H1 (cell line): Measurements from ENCODE around the gene SLC1A3. TPM values are rescaled to one million over a fixed set of nuclear protein-coding genes. Genes with fewer than 3 reads are reported as not detected.

Experiments
- CTCF ChIA-PET: fragments of 300-600 bp; sonication (Branson Sonifier 250); formaldehyde crosslinking; loops from one replicate; lab custom pipeline; 2021; ENCODE audit not compliant: partially characterized antibody; lab: Charles Lee
- POLR2A ChIA-PET: fragments of 300-600 bp; sonication (Branson Sonifier 250); formaldehyde crosslinking; loops from one replicate; lab custom pipeline; 2021; ENCODE audit warnings: inconsistent platforms; ENCODE audit not compliant: partially characterized antibody; lab: Charles Lee
- DNase-seq, 2 experiments: peaks; one replicate each; pipeline versions ENCODE4 v3.0.0 to v3.0.0-alpha.2; 2010 to 2022; ENCODE audit warnings: low spot score in 2 of 2, low read depth in 1 of 2, mixed read lengths in 1 of 2
- FAIRE-seq: peaks from 2 replicates; lab custom pipeline; 2011; peaks lifted over from hg19 to GRCh38; lab: Jason Lieb, UNC
- H2AFZ ChIP-seq: 2 replicates; pipeline ENCODE4 v1.8.1; 2012; ENCODE audit warnings: low read length, inconsistent platforms
- H2AK5ac ChIP-seq: 2 replicates; pipeline ENCODE4 v1.6.1; 2013; ENCODE audit warnings: low read depth, low read length
- H2BK120ac ChIP-seq: replicated peaks from 2 replicates; pipeline ENCODE3; 2013; ENCODE audit warnings: low read depth, low read length, inconsistent platforms
- H2BK12ac ChIP-seq: 2 replicates; pipeline ENCODE4 v1.6.1; 2013; ENCODE audit warnings: low read depth, low read length
- H2BK15ac ChIP-seq: 2 replicates; pipeline ENCODE4 v1.6.1; 2013; ENCODE audit warnings: low read length
- H2BK20ac ChIP-seq: 2 replicates; pipeline ENCODE4 v1.6.1; 2013; ENCODE audit warnings: low read length
- H2BK5ac ChIP-seq: 2 replicates; pipeline ENCODE4 v1.6.1; 2013; ENCODE audit warnings: low read depth, low read length
- H3K14ac ChIP-seq: 2 replicates; pipeline ENCODE4 v1.6.1; 2013; ENCODE audit warnings: inconsistent platforms; ENCODE audit not compliant: insufficient read length
- H3K18ac ChIP-seq: 2 replicates; pipeline ENCODE4 v1.6.1; 2013; ENCODE audit warnings: low read length; ENCODE audit errors: extremely low read depth
- H3K23ac ChIP-seq: 2 replicates; pipeline ENCODE4 v1.6.1; 2013; ENCODE audit warnings: inconsistent platforms; ENCODE audit not compliant: insufficient read length
- H3K23me2 ChIP-seq: 2 replicates; pipeline ENCODE4 v1.6.1; 2013; ENCODE audit warnings: low read depth, low read length
- H3K27ac ChIP-seq: 2 replicates; pipeline ENCODE4 v1.6.1; 2011; ENCODE audit warnings: low read depth, low read length, inconsistent platforms
- H3K27me3 ChIP-seq, 4 experiments: replicated peaks in 1 of 4; 1 replicate in 1 of 4; 2 replicates in 3 of 4; pipeline versions ENCODE4 v1.6.1 to v1.8.1; 2011 to 2013; ENCODE audit warnings: low read length in 3 of 4, mild to moderate bottlenecking in 3 of 4, inconsistent platforms in 2 of 4, mixed read lengths in 2 of 4, moderate library complexity in 1 of 4; ENCODE audit not compliant: control insufficient read depth in 3 of 4, insufficient read depth in 3 of 4; ENCODE audit errors: extremely low read depth in 1 of 4
- H3K36me3 ChIP-seq, 4 experiments: 2 replicates each; pipeline versions ENCODE4 v1.6.1 to v1.8.1; 2011 to 2013; ENCODE audit warnings: mild to moderate bottlenecking in 4 of 4, low read length in 3 of 4, moderate library complexity in 2 of 4, control low read depth in 1 of 4, inconsistent platforms in 1 of 4; ENCODE audit not compliant: insufficient read depth in 4 of 4, control insufficient read depth in 2 of 4
- H3K4ac ChIP-seq: replicated peaks from 2 replicates; pipeline ENCODE3; 2013; ENCODE audit warnings: low read length, low read depth, mixed read lengths, inconsistent platforms; ENCODE audit not compliant: insufficient read length
- H3K4me1 ChIP-seq, 4 experiments: replicated peaks in 1 of 4; 1 replicate in 1 of 4; 2 replicates in 3 of 4; pipeline versions ENCODE4 v1.6.1 to v1.8.1; 2011 to 2013; ENCODE audit warnings: low read length in 3 of 4, inconsistent platforms in 2 of 4, mixed read lengths in 1 of 4; ENCODE audit not compliant: insufficient read depth in 4 of 4, control insufficient read depth in 3 of 4
- H3K4me2 ChIP-seq, 2 experiments: 2 replicates each; pipeline versions ENCODE4 v1.6.1 to v1.8.1; 2011 to 2013; ENCODE audit warnings: low read depth in 2 of 2, low read length in 2 of 2, control low read depth in 1 of 2, inconsistent platforms in 1 of 2, mild to moderate bottlenecking in 1 of 2; ENCODE audit not compliant: insufficient read depth in 1 of 2
- H3K4me3 ChIP-seq, 4 experiments: fragments of 200-600, 300-600 bp in 1 of 4; sonication (generic), shearing (Covaris generic), sonication (Bioruptor Twin) in 1 of 4; 2 replicates each; pipeline versions ENCODE4 v1.5.1 to v1.8.1; 2011 to 2016; ENCODE audit warnings: low read length in 4 of 4, low read depth in 3 of 4, control low read depth in 2 of 4, inconsistent platforms in 2 of 4, mild to moderate bottlenecking in 2 of 4, mixed read lengths in 1 of 4, moderate library complexity in 1 of 4; ENCODE audit not compliant: insufficient read depth in 2 of 4; ENCODE audit errors: extremely low read depth in 1 of 4
- H3K56ac ChIP-seq: replicated peaks from 2 replicates; pipeline ENCODE3; 2013; ENCODE audit warnings: low read depth, mild to moderate bottlenecking, mixed read lengths, low read length, inconsistent platforms; ENCODE audit not compliant: insufficient read length
- H3K79me1 ChIP-seq: 2 replicates; pipeline ENCODE4 v1.6.1; 2013; ENCODE audit warnings: low read depth, low read length, control low read depth
- H3K79me2 ChIP-seq, 2 experiments: 2 replicates each; pipeline versions ENCODE4 v1.6.1 to v1.8.1; 2012 to 2013; ENCODE audit warnings: low read length in 2 of 2, mild to moderate bottlenecking in 2 of 2, inconsistent platforms in 1 of 2; ENCODE audit not compliant: insufficient read depth in 2 of 2, control insufficient read depth in 1 of 2
- H3K9ac ChIP-seq, 4 experiments: replicated peaks in 1 of 4; 1 replicate in 1 of 4; 2 replicates in 3 of 4; pipeline versions ENCODE4 v1.6.1 to v1.8.1; 2011 to 2013; ENCODE audit warnings: low read depth in 3 of 4, low read length in 3 of 4, control low read depth in 2 of 4, mild to moderate bottlenecking in 2 of 4, moderate library complexity in 2 of 4, inconsistent platforms in 1 of 4; ENCODE audit errors: extremely low read depth in 1 of 4
- H3K9me3 ChIP-seq, 2 experiments: 2 replicates each; pipeline versions ENCODE4 v1.6.1 to v1.8.1; 2012 to 2013; ENCODE audit warnings: mild to moderate bottlenecking in 2 of 2, moderate library complexity in 2 of 2, control low read depth in 1 of 2, inconsistent platforms in 1 of 2, low read depth in 1 of 2, low read length in 1 of 2, mixed read lengths in 1 of 2; ENCODE audit not compliant: insufficient read depth in 2 of 2
- H4K20me1 ChIP-seq, 2 experiments: replicated peaks in 1 of 2; 2 replicates each; pipeline versions ENCODE3 to v1.8.1; 2011 to 2013; ENCODE audit warnings: inconsistent platforms in 2 of 2, low read length in 2 of 2, mild to moderate bottlenecking in 1 of 2; ENCODE audit not compliant: insufficient read depth in 2 of 2, control insufficient read depth in 1 of 2
- H4K5ac ChIP-seq: 2 replicates; pipeline ENCODE4 v1.6.1; 2013; ENCODE audit warnings: low read length, low read depth, mixed read lengths, inconsistent platforms; ENCODE audit not compliant: insufficient read length
- H4K8ac ChIP-seq: 2 replicates; pipeline ENCODE4 v1.8.0; 2013; ENCODE audit warnings: mild to moderate bottlenecking, moderate library complexity, low read length, inconsistent platforms; ENCODE audit not compliant: insufficient read depth; ENCODE audit errors: extremely low read depth
- H4K91ac ChIP-seq: replicated peaks from 2 replicates; pipeline ENCODE3; 2013; ENCODE audit warnings: low read length, mixed read lengths, inconsistent platforms; ENCODE audit not compliant: insufficient read length
- BCL11A ChIP-seq, 2 experiments: IDR thresholded peaks; one replicate each; pipeline ENCODE4 v1.6.1; 2011; ENCODE audit warnings: low read depth in 2 of 2, low read length in 2 of 2, mild to moderate bottlenecking in 2 of 2
- CHD2 ChIP-seq: IDR thresholded peaks from 2 replicates; pipeline ENCODE4 v1.6.1; 2012; ENCODE audit warnings: low read length, improper control_type of control experiment
- HDAC6 ChIP-seq: IDR thresholded peaks from one replicate; pipeline ENCODE4 v1.7.1; 2012; ENCODE audit warnings: low read depth, mild to moderate bottlenecking, inconsistent platforms, low read length, moderate library complexity
- KDM1A ChIP-seq: fragments of 200-600, 300-600 bp; sonication (generic); IDR thresholded peaks from 2 replicates; pipeline ENCODE4 v1.7.1; 2016; ENCODE audit warnings: mild to moderate bottlenecking, low read length, borderline replicate concordance
- MAX ChIP-seq: IDR thresholded peaks from 2 replicates; pipeline ENCODE4 v1.6.1; 2012; ENCODE audit warnings: inconsistent platforms
- PHF8 ChIP-seq: fragments of 200-600 bp; sonication (generic); conservative IDR thresholded peaks from 2 replicates; pipeline ENCODE4 v1.7.1; 2012; ENCODE audit warnings: low read depth, mild to moderate bottlenecking, inconsistent platforms, low read length, moderate library complexity
- POU5F1 ChIP-seq: IDR thresholded peaks from 2 replicates; pipeline ENCODE4 v1.6.1; 2011; ENCODE audit warnings: low read depth, mild to moderate bottlenecking, low read length, moderate library complexity
- SAP30 ChIP-seq: fragments of 300-600 bp; sonication (generic); IDR thresholded peaks from 2 replicates; pipeline ENCODE4 v1.7.1; 2012; ENCODE audit warnings: low read length, moderate library complexity, mild to moderate bottlenecking, inconsistent platforms; ENCODE audit not compliant: insufficient read depth, insufficient replicate concordance
- SIN3A ChIP-seq, 2 experiments: IDR thresholded peaks in 1 of 2; conservative IDR thresholded peaks in 1 of 2; 2 replicates each; pipeline ENCODE4 v1.6.1; 2011 to 2012; ENCODE audit warnings: low read length in 2 of 2, improper control_type of control experiment in 1 of 2, low read depth in 1 of 2, mild to moderate bottlenecking in 1 of 2
- SIX5 ChIP-seq: IDR thresholded peaks from 2 replicates; pipeline ENCODE4 v1.6.1; 2011; ENCODE audit warnings: mild to moderate bottlenecking, low read depth, low read length
- TBP ChIP-seq: IDR thresholded peaks from 2 replicates; pipeline ENCODE4 v1.6.1; 2011; ENCODE audit warnings: low read depth, low read length, improper control_type of control experiment
- TEAD4 ChIP-seq: IDR thresholded peaks from 2 replicates; pipeline ENCODE4 v1.6.1; 2012; ENCODE audit warnings: low read depth, low read length, inconsistent platforms, mixed read lengths
- ZNF274 ChIP-seq: IDR thresholded peaks from 2 replicates; pipeline ENCODE4 v1.7.0; 2012; ENCODE audit warnings: low read length, borderline replicate concordance; ENCODE audit errors: extremely low read depth
- WGBS, 2 experiments: shearing (Covaris generic) in 1 of 2; methylation state at CpG; one replicate each; pipeline versions ENCODE4 v1.1.6 to v1.1.7; 2013 to 2015; ENCODE audit warnings: low lambda C conversion rate in 2 of 2, mixed read lengths in 2 of 2, inconsistent platforms in 1 of 2, low coverage in 1 of 2, missing lambda C conversion rate in 1 of 2; ENCODE audit not compliant: insufficient replicate concordance in 2 of 2, insufficient coverage in 1 of 2, insufficient read length in 1 of 2; ENCODE audit errors: extremely low coverage in 1 of 2, missing lambda C conversion rate in 1 of 2; 5-methylcytosine and 5-hydroxymethylcytosine counted together
- polyA plus RNA-seq, 7 experiments: library from polyadenylated mRNA; depleted of rRNA in 3 of 7; stranded (reverse) in 5 of 7; unstranded in 2 of 7; fragments of >200 nt in 5 of 7; fragments of 200-250 nt in 2 of 7; gene quantifications; 1 replicate in 5 of 7; 2 replicates in 1 of 7; 4 replicates in 1 of 7; pipeline versions ENCODE4 v1.2.1 to v1.2.3, GENCODE V29; 2011 to 2013; ENCODE audit warnings: missing spikeins in 2 of 7, mixed read lengths in 2 of 7
- total RNA-seq: library from RNA; stranded (reverse); fragmentation: NEBNext Ultra II Directional; extraction: Animal tissue kit (Norgen Biotek cat#: 25700); gene quantifications from 2 replicates; pipeline ENCODE4 v1.2.1, GENCODE V29; 2021
- TF ChIP-seq, protein P1 (sequence below): IDR thresholded peaks from 2 replicates; pipeline ENCODE4 v1.6.1; 2012; ENCODE audit warnings: inconsistent platforms

SLC1A3 gene
- total and polyA plus RNA-seq, 2 of the 8 experiments (the other 6 are each of a cell fraction or from before 2014, with no cell fraction given): 26.7 to 35.3 TPM

DNA sequence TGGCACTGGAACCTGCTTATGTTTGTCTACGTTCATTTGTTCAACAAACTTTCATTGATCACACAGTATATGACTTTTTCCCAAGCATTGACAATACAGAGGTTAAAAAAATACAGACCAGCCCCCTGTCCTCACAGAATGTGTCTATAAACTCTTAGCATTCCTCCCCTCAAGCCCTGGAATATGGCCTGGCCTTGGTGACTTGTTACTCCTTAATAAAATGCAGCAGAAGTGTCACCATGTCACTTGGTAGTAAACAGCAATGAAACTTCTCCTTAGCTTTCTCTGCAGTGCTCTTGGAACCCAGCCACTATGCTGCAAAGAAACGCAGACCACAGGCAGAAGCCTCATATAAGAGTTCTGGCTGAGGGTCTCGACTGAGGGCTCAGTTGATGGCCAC is 19.1 kb upstream of the SLC1A3 start:
- Histone ChIP-seq H3K27ac (no peak overlapping the region), H3K4ac (no peak overlapping the region), H3K23me2 (no peaks in the 10 kb centered on the region), H2BK20ac (no peak overlapping the region), H3K4me2 (no peak overlapping the region), H2BK15ac (no peak overlapping the region), H2BK5ac (no peak overlapping the region), H3K79me2 (no peaks in the 10 kb centered on the region), H3K18ac (no peak overlapping the region), H3K4me3 (no peak overlapping the region), H4K91ac (no peak overlapping the region), H3K79me1 (no peaks in the 10 kb centered on the region), H2BK12ac (no peak overlapping the region), H3K9ac (no peak overlapping the region), H2AFZ (no peak overlapping the region), H3K9me3 (no peaks in the 10 kb centered on the region), H3K27me3 (no peaks in the 10 kb centered on the region), H3K14ac (no peak overlapping the region), H4K20me1 (no peaks in the 10 kb centered on the region), H4K5ac (no peak overlapping the region), H4K8ac (no peak overlapping the region), H2AK5ac (no peak overlapping the region), H3K4me1 (peaks cover 4 to 10% (median 6%) of the 10 kb centered on the region in 4 experiments; a peak in 6 of 7 replicates), H3K36me3 (no peaks in the 10 kb centered on the region), H2BK120ac (no peak overlapping the region), H3K56ac (no peak overlapping the region), H3K23ac (no peak overlapping the region)
- no peak for TF ChIP-seq CHD2
- no peak for TF ChIP-seq KDM1A
- no peak for TF ChIP-seq HDAC6
- no peak for TF ChIP-seq POU5F1
- TF ChIP-seq, protein P1, sequence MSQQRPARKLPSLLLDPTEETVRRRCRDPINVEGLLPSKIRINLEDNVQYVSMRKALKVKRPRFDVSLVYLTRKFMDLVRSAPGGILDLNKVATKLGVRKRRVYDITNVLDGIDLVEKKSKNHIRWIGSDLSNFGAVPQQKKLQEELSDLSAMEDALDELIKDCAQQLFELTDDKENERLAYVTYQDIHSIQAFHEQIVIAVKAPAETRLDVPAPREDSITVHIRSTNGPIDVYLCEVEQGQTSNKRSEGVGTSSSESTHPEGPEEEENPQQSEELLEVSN: no peak
- TF ChIP-seq SIX5: no peak
- no peak for TF ChIP-seq TEAD4
- TF ChIP-seq MAX: no peak
- no peak for TF ChIP-seq SIN3A (conservative IDR thresholded peaks at IDR 0.05 in 1 of 2, IDR thresholded peaks at IDR 0.05 in 1 of 2; ENCODE audit: low read depth in 1 of 2, low read length in 2 of 2)
- no peak for TF ChIP-seq PHF8
- TF ChIP-seq BCL11A (IDR thresholded peaks at IDR 0.05; ENCODE audit: low read depth in 2 of 2, low read length in 2 of 2): no peak
- no peak for TF ChIP-seq TBP
- TF ChIP-seq SAP30: no peak
- TF ChIP-seq ZNF274: no peak
- POLR2A ChIA-PET: no interaction called here
- FAIRE-seq (no peak), DNase-seq (no peak)
- 86% methylated on average over 3 of the region's 3 CpGs; no CpG with 5 or more reads in 1 of the 2 experiments for WGBS, 2 experiments
- CTCF ChIA-PET: interaction anchor here (1.1 to 1.7 kb wide), 2 partner anchors 101 to 128 kb away, joined by 5 read pairs; no protein-coding TSS in a partner anchor
